Measurements from ENCODE around the gene SNRPA1.

Gene SNRPA1

GRCh38 chr15:101314336-101315125, 19.5 kb upstream of the SNRPA1 start:
- no peak for TF ChIP-seq CTCF (IDR thresholded peaks at IDR 0.05; ENCODE audit: low read depth, low read length)
- DNase-seq = no peak
- H3K27me3 ChIP-seq = no peaks in the 10 kb centered on the region
- H3K9me3 ChIP-seq = no peaks in the 10 kb centered on the region
- H3K4me1 ChIP-seq = no peaks in the 10 kb centered on the region
- H3K36me3 ChIP-seq = no peaks in the 10 kb centered on the region
- no peak overlapping the region for H3K4me3 ChIP-seq (ENCODE audit: low read depth, low read length)

- no peak for DNase-seq
- TF ChIP-seq CTCF (IDR thresholded peaks at IDR 0.05; ENCODE audit: low read depth, low read length) = no peak
- H3K4me3 ChIP-seq (ENCODE audit: low read depth, low read length) = no peak overlapping the region
These were observed 18.2 kb upstream of the SNRPA1 start for GRCh38 chr15:101313041-101313761.

GRCh38 chr15:101310508-101310907, 15.5 kb upstream of the SNRPA1 start:
- TF ChIP-seq CTCF (IDR thresholded peaks at IDR 0.05; ENCODE audit: low read depth, low read length) = no peak
- Histone ChIP-seq H3K4me1 (no peaks in the 10 kb centered on the region), H3K27me3 (no peaks in the 10 kb centered on the region), H3K9me3 (no peaks in the 10 kb centered on the region), H3K36me3 (no peaks in the 10 kb centered on the region), H3K4me3 (ENCODE audit: low read depth, low read length) (no peak overlapping the region)
- DNase-seq = no peak

More at GRCh38 chr15:101313041-101313761, 18.2 kb upstream of the SNRPA1 start:
- Histone ChIP-seq H3K27me3 (no peaks in the 10 kb centered on the region), H3K4me1 (no peaks in the 10 kb centered on the region), H3K36me3 (no peaks in the 10 kb centered on the region), H3K9me3 (no peaks in the 10 kb centered on the region)

GRCh38 chr15:101310161-101310480, 15.1 kb upstream of the SNRPA1 start:
- Histone ChIP-seq H3K4me3 (ENCODE audit: low read depth, low read length) (no peak overlapping the region), H3K36me3 (no peaks in the 10 kb centered on the region), H3K9me3 (no peaks in the 10 kb centered on the region), H3K4me1 (no peaks in the 10 kb centered on the region), H3K27me3 (no peaks in the 10 kb centered on the region)
- DNase-seq = no peak
- no peak for TF ChIP-seq CTCF (IDR thresholded peaks at IDR 0.05; ENCODE audit: low read depth, low read length)

GRCh38 chr15:101309436-101310160, 14.6 kb upstream of the SNRPA1 start:
- Histone ChIP-seq H3K9me3 (no peaks in the 10 kb centered on the region), H3K4me3 (ENCODE audit: low read depth, low read length) (no peak overlapping the region), H3K36me3 (no peaks in the 10 kb centered on the region), H3K27me3 (no peaks in the 10 kb centered on the region), H3K4me1 (no peaks in the 10 kb centered on the region)
- no peak for DNase-seq
- no peak for TF ChIP-seq CTCF (IDR thresholded peaks at IDR 0.05; ENCODE audit: low read depth, low read length)

All from BE2C (cell line).